ENCODE results near the gene PLAC1.

PLAC1 gene

GRCh38 chrX:134669378-134670098 lies 11.3 kb upstream of the PLAC1 start:
- no peaks in the 10 kb centered on the region for H3K36me3 ChIP-seq (ENCODE audit: control insufficient read depth, insufficient read depth, low read length)
- H3K4me1 ChIP-seq (ENCODE audit: control insufficient read depth, insufficient read depth, low read length), result peaks cover 9% of the 10 kb centered on the region
- H3K4me3 ChIP-seq (ENCODE audit: low read depth, low read length), result no peak overlapping the region
- H3K9ac ChIP-seq (ENCODE audit: low read depth, low read length), result no peak overlapping the region
- no peaks in the 10 kb centered on the region for H3K27me3 ChIP-seq (ENCODE audit: control insufficient read depth, insufficient read depth, low read length)
- peaks cover 5% of the 10 kb centered on the region for H3K9me3 ChIP-seq (ENCODE audit: control insufficient read depth, insufficient read depth, low read length)

GRCh38 chrX:134664202-134664601 lies 5.9 kb upstream of the PLAC1 start:
- H3K36me3 ChIP-seq (ENCODE audit: control insufficient read depth, insufficient read depth, low read length), result no peaks in the 10 kb centered on the region
- H3K9me3 ChIP-seq (ENCODE audit: control insufficient read depth, insufficient read depth, low read length), result peaks cover 5% of the 10 kb centered on the region
- H3K27me3 ChIP-seq (ENCODE audit: control insufficient read depth, insufficient read depth, low read length), result no peaks in the 10 kb centered on the region
- H3K9ac ChIP-seq (ENCODE audit: low read depth, low read length), result no peak overlapping the region
- peaks cover 4% of the 10 kb centered on the region for H3K4me1 ChIP-seq (ENCODE audit: control insufficient read depth, insufficient read depth, low read length)
- H3K4me3 ChIP-seq (ENCODE audit: low read depth, low read length), result no peak overlapping the region

DNA sequence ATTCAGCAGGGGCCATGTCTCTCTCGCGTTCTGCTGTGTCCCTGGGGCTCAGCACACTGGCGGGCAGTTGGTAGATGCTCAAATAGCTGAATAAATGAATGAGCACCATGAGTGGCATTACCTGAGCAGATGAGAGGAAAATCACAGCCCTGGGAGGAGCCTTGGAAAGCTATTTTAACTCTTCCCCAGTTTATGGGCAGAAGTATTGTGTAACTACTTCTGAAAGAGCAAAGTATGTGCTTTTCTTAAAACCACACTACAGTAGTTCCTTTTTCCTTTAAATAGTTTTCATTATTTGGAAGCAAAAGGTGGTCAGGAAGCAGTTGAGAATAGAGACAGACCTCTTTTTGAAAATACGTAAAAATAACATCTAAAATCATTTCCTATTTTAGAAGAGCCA lies 3.0 kb upstream of the PLAC1 start:
- Histone ChIP-seq H3K9ac (ENCODE audit: low read depth, low read length) (no peak overlapping the region), H3K27me3 (ENCODE audit: control insufficient read depth, insufficient read depth, low read length) (no peaks in the 10 kb centered on the region), H3K36me3 (ENCODE audit: control insufficient read depth, insufficient read depth, low read length) (no peaks in the 10 kb centered on the region), H3K4me3 (ENCODE audit: low read depth, low read length) (no peak overlapping the region), H3K4me1 (ENCODE audit: control insufficient read depth, insufficient read depth, low read length) (peaks cover 4% of the 10 kb centered on the region), H3K9me3 (ENCODE audit: control insufficient read depth, insufficient read depth, low read length) (peaks cover 5% of the 10 kb centered on the region)

DNA sequence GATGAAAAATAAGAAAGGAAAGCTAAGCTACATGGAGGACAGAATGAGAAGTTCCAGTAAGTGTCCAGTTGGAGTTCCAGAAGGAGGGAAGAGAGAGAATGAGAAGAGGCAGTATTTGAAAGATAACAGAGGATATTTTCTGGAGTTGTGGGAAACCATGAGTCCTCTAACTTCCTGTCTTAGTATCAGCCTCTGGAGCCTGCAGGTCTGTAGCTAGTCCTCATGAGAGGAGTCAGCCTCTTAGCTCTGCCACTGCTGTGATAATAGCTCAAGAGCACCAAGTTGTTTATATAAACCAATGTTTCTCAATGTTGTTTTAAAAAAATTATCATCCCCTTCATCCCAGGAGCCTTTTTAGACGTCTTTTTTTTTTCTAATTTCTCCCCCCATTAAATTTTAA lies 2.4 kb upstream of the PLAC1 start:
- no peak overlapping the region for H3K4me3 ChIP-seq (ENCODE audit: low read depth, low read length)
- peaks cover 4% of the 10 kb centered on the region for H3K4me1 ChIP-seq (ENCODE audit: control insufficient read depth, insufficient read depth, low read length)
- H3K9ac ChIP-seq (ENCODE audit: low read depth, low read length), result no peak overlapping the region
- peaks cover 1% of the 10 kb centered on the region for H3K9me3 ChIP-seq (ENCODE audit: control insufficient read depth, insufficient read depth, low read length)
- no peaks in the 10 kb centered on the region for H3K36me3 ChIP-seq (ENCODE audit: control insufficient read depth, insufficient read depth, low read length)
- no peaks in the 10 kb centered on the region for H3K27me3 ChIP-seq (ENCODE audit: control insufficient read depth, insufficient read depth, low read length)

- Histone ChIP-seq H3K4me1 (ENCODE audit: control insufficient read depth, insufficient read depth, low read length) (peaks cover 4% of the 10 kb centered on the region), H3K9ac (ENCODE audit: low read depth, low read length) (no peak overlapping the region), H3K27me3 (ENCODE audit: control insufficient read depth, insufficient read depth, low read length) (no peaks in the 10 kb centered on the region), H3K36me3 (ENCODE audit: control insufficient read depth, insufficient read depth, low read length) (no peaks in the 10 kb centered on the region), H3K4me3 (ENCODE audit: low read depth, low read length) (no peak overlapping the region), H3K9me3 (ENCODE audit: control insufficient read depth, insufficient read depth, low read length) (no peaks in the 10 kb centered on the region)
Observed at GRCh38 chrX:134659761-134660160, 1.5 kb upstream of the PLAC1 start.

DNA sequence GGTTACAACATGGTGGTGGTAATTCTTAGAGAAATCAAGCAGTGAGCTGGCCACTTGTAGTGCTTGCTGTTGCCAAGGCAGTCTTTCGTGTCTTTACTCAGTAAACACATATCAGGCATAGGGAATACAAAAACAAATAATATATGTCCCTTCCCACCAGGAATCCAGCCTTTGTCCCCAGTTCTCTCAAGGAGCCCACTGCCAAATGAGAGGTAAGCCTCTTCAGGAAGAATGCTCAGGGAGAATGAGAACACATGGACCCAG lies 421 bp upstream of the PLAC1 start:
- Histone ChIP-seq H3K9me3 (ENCODE audit: control insufficient read depth, insufficient read depth, low read length) (no peaks in the 10 kb centered on the region), H3K9ac (ENCODE audit: low read depth, low read length) (no peak overlapping the region), H3K4me1 (ENCODE audit: control insufficient read depth, insufficient read depth, low read length) (no peaks in the 10 kb centered on the region), H3K27me3 (ENCODE audit: control insufficient read depth, insufficient read depth, low read length) (no peaks in the 10 kb centered on the region), H3K36me3 (ENCODE audit: control insufficient read depth, insufficient read depth, low read length) (no peaks in the 10 kb centered on the region), H3K4me3 (ENCODE audit: low read depth, low read length) (no peak overlapping the region)

GRCh38 chrX:134654398-134655012 lies 3.8 kb downstream of the PLAC1 start:
- H3K9ac ChIP-seq (ENCODE audit: low read depth, low read length), result no peak overlapping the region
- no peaks in the 10 kb centered on the region for H3K36me3 ChIP-seq (ENCODE audit: control insufficient read depth, insufficient read depth, low read length)
- H3K4me1 ChIP-seq (ENCODE audit: control insufficient read depth, insufficient read depth, low read length), result no peaks in the 10 kb centered on the region
- H3K4me3 ChIP-seq (ENCODE audit: low read depth, low read length), result no peak overlapping the region
- H3K27me3 ChIP-seq (ENCODE audit: control insufficient read depth, insufficient read depth, low read length), result no peaks in the 10 kb centered on the region
- H3K9me3 ChIP-seq (ENCODE audit: control insufficient read depth, insufficient read depth, low read length), result no peaks in the 10 kb centered on the region

GRCh38 chrX:134653835-134654234 lies 4.4 kb downstream of the PLAC1 start:
- Histone ChIP-seq H3K9me3 (ENCODE audit: control insufficient read depth, insufficient read depth, low read length) (no peaks in the 10 kb centered on the region), H3K36me3 (ENCODE audit: control insufficient read depth, insufficient read depth, low read length) (no peaks in the 10 kb centered on the region), H3K9ac (ENCODE audit: low read depth, low read length) (no peak overlapping the region), H3K4me1 (ENCODE audit: control insufficient read depth, insufficient read depth, low read length) (no peaks in the 10 kb centered on the region), H3K4me3 (ENCODE audit: low read depth, low read length) (no peak overlapping the region), H3K27me3 (ENCODE audit: control insufficient read depth, insufficient read depth, low read length) (no peaks in the 10 kb centered on the region)

- Histone ChIP-seq H3K36me3 (ENCODE audit: control insufficient read depth, insufficient read depth, low read length) (no peaks in the 10 kb centered on the region), H3K9ac (ENCODE audit: low read depth, low read length) (no peak overlapping the region), H3K4me1 (ENCODE audit: control insufficient read depth, insufficient read depth, low read length) (no peaks in the 10 kb centered on the region), H3K4me3 (ENCODE audit: low read depth, low read length) (no peak overlapping the region), H3K9me3 (ENCODE audit: control insufficient read depth, insufficient read depth, low read length) (no peaks in the 10 kb centered on the region), H3K27me3 (ENCODE audit: control insufficient read depth, insufficient read depth, low read length) (no peaks in the 10 kb centered on the region)
Observed at GRCh38 chrX:134650701-134651100, 7.6 kb downstream of the PLAC1 start.

- no peak overlapping the region for H3K9ac ChIP-seq (ENCODE audit: low read depth, low read length)
- no peak overlapping the region for H3K4me3 ChIP-seq (ENCODE audit: low read depth, low read length)
- no peaks in the 10 kb centered on the region for H3K27me3 ChIP-seq (ENCODE audit: control insufficient read depth, insufficient read depth, low read length)
- H3K4me1 ChIP-seq (ENCODE audit: control insufficient read depth, insufficient read depth, low read length), result no peaks in the 10 kb centered on the region
- H3K9me3 ChIP-seq (ENCODE audit: control insufficient read depth, insufficient read depth, low read length), result no peaks in the 10 kb centered on the region
- H3K36me3 ChIP-seq (ENCODE audit: control insufficient read depth, insufficient read depth, low read length), result no peaks in the 10 kb centered on the region
Observed at GRCh38 chrX:134649770-134650169, 8.5 kb downstream of the PLAC1 start.

DNA sequence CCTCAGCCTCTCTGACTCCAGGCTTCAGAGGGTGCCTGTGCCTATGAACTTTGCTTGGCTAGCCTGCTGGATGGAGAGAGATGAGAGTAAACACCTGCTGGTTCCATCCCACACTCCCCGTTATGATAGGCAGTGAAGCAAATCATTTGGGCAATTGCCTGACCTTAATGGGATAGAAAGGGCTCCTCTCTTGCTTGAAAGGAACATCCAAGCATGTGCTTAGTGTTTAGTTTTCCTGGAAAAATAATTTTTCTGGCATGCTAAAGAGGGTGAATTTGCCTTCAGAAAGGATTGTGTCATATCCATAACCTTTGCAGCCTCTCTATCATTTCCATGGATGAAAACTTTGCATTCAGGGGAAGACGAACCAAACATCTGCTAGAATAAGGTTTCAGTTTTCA lies 10.8 kb downstream of the PLAC1 start:
- Histone ChIP-seq H3K36me3 (ENCODE audit: control insufficient read depth, insufficient read depth, low read length) (no peaks in the 10 kb centered on the region), H3K4me3 (ENCODE audit: low read depth, low read length) (no peak overlapping the region), H3K4me1 (ENCODE audit: control insufficient read depth, insufficient read depth, low read length) (no peaks in the 10 kb centered on the region), H3K9me3 (ENCODE audit: control insufficient read depth, insufficient read depth, low read length) (no peaks in the 10 kb centered on the region), H3K27me3 (ENCODE audit: control insufficient read depth, insufficient read depth, low read length) (no peaks in the 10 kb centered on the region), H3K9ac (ENCODE audit: low read depth, low read length) (no peak overlapping the region)

GRCh38 chrX:134646691-134647090 lies 11.6 kb downstream of the PLAC1 start:
- H3K27me3 ChIP-seq (ENCODE audit: control insufficient read depth, insufficient read depth, low read length), result no peaks in the 10 kb centered on the region
- no peaks in the 10 kb centered on the region for H3K36me3 ChIP-seq (ENCODE audit: control insufficient read depth, insufficient read depth, low read length)
- H3K4me3 ChIP-seq (ENCODE audit: low read depth, low read length), result no peak overlapping the region
- no peaks in the 10 kb centered on the region for H3K9me3 ChIP-seq (ENCODE audit: control insufficient read depth, insufficient read depth, low read length)
- no peak overlapping the region for H3K9ac ChIP-seq (ENCODE audit: low read depth, low read length)
- H3K4me1 ChIP-seq (ENCODE audit: control insufficient read depth, insufficient read depth, low read length), result no peaks in the 10 kb centered on the region

Measured in iPS-15b (cell line).